Fibroblast of villous mesenchyme (primary cell): ENCODE data around the gene ADARB2. TPM values are rescaled to one million over a fixed set of nuclear protein-coding genes. Genes with fewer than 3 reads are reported as not detected.
"Not testable (repeated sequence)": the region's sequence is repeated elsewhere in the genome, so short reads cannot be mapped to it uniquely, and the experiment has no call there.

ENCODE experiments used
- DNase-seq: peaks from one replicate; pipeline ENCODE4 v3.0.0-alpha.2; 2010; ENCODE audit warnings: low read depth
- H3K4me3 ChIP-seq: 2 replicates; pipeline ENCODE4 v1.5.1; 2011; ENCODE audit warnings: low read depth, mild to moderate bottlenecking, low read length
- CTCF ChIP-seq: IDR thresholded peaks from 2 replicates; pipeline ENCODE4 v1.5.1; 2012; ENCODE audit warnings: low read depth, mild to moderate bottlenecking, low read length; ENCODE audit not compliant: insufficient read depth
- total RNA-seq: library from RNA; depleted of rRNA; stranded (reverse); fragments of >200 nt; gene quantifications from 2 replicates; pipeline ENCODE4 v1.2.3, GENCODE V29; 2012

The ADARB2 gene
- total RNA-seq, 1 donor: not detected

- no peak for DNase-seq
- TF ChIP-seq CTCF: no peak
- no peak overlapping the region for H3K4me3 ChIP-seq
Measured at GRCh38 chr10:1539216-1539615, 198.1 kb downstream of the ADARB2 start.

GRCh38 chr10:1538531-1539061, 198.7 kb downstream of the ADARB2 start:
- no peak for TF ChIP-seq CTCF
- DNase-seq: no peak
- no peak overlapping the region for H3K4me3 ChIP-seq

- no peak for DNase-seq
- TF ChIP-seq CTCF: no peak
Measured at GRCh38 chr10:1538121-1538520, 199.2 kb downstream of the ADARB2 start.

GRCh38 chr10:1537449-1537848, 199.9 kb downstream of the ADARB2 start:
- not testable (repeated sequence) for DNase-seq, H3K4me3 ChIP-seq

More at GRCh38 chr10:1538121-1538520, 199.2 kb downstream of the ADARB2 start:
- H3K4me3 ChIP-seq: no peak overlapping the region

- no peak for DNase-seq
- TF ChIP-seq CTCF: no peak
- no peak overlapping the region for H3K4me3 ChIP-seq
Measured at GRCh38 chr10:1536341-1536740, 201.0 kb downstream of the ADARB2 start.

- no peak for DNase-seq
- TF ChIP-seq CTCF: no peak
- no peak overlapping the region for H3K4me3 ChIP-seq
Measured at GRCh38 chr10:1535301-1535965, 201.9 kb downstream of the ADARB2 start.

- TF ChIP-seq CTCF: no peak
- no peak overlapping the region for H3K4me3 ChIP-seq
- DNase-seq: no peak
Measured at GRCh38 chr10:1534820-1535219, 202.5 kb downstream of the ADARB2 start.
